ENCODE results near the gene PYDC1.
"Not testable (repeated sequence)": the region's sequence is repeated elsewhere in the genome, so short reads cannot be mapped to it uniquely, and the experiment has no call there.

Gene PYDC1

GRCh38 chr16:31216422-31217135, at the start of gene PYDC1:
Gene PYDC1, minus strand, starts transcription at chr16:31217135. Its CDS starts 107 bp downstream, at chr16:31217028.
- no peak for DNase-seq

GRCh38 chr16:31265329-31266245, 48.7 kb upstream of the PYDC1 start:
- DNase-seq = no peak

- no peak for DNase-seq
These were observed 45.1 kb upstream of the PYDC1 start for GRCh38 chr16:31262084-31262483.

- no peak for DNase-seq
These were observed 43.4 kb upstream of the PYDC1 start for GRCh38 chr16:31260136-31260931.

- DNase-seq = no peak
These were observed 41.4 kb upstream of the PYDC1 start for GRCh38 chr16:31258366-31258765.

GRCh38 chr16:31256466-31256865, 39.5 kb upstream of the PYDC1 start:
- no peak for DNase-seq

- no peak for DNase-seq
These were observed 36.7 kb upstream of the PYDC1 start for GRCh38 chr16:31253642-31254045.

- no peak for DNase-seq
These were observed 34.5 kb upstream of the PYDC1 start for GRCh38 chr16:31251435-31251834.

- DNase-seq = no peak
These were observed 33.9 kb upstream of the PYDC1 start for GRCh38 chr16:31250782-31251384.

GRCh38 chr16:31248344-31248743, 31.4 kb upstream of the PYDC1 start:
- no peak for DNase-seq

- no peak for DNase-seq
These were observed 29.4 kb upstream of the PYDC1 start for GRCh38 chr16:31246296-31246695.

- DNase-seq = not testable (repeated sequence)
These were observed 28.7 kb upstream of the PYDC1 start for GRCh38 chr16:31245598-31245997.

GRCh38 chr16:31243734-31244670, 27.1 kb upstream of the PYDC1 start:
- no peak for DNase-seq

GRCh38 chr16:31242206-31242605, 25.3 kb upstream of the PYDC1 start:
- no peak for DNase-seq

- no peak for DNase-seq
These were observed 21.1 kb upstream of the PYDC1 start for GRCh38 chr16:31238041-31238440.

- no peak for DNase-seq
These were observed 12.6 kb upstream of the PYDC1 start for GRCh38 chr16:31229501-31229900.

GRCh38 chr16:31228206-31228605, 11.3 kb upstream of the PYDC1 start:
- DNase-seq = no peak

GRCh38 chr16:31225193-31225592, 8.3 kb upstream of the PYDC1 start:
- no peak for DNase-seq

- DNase-seq = no peak
These were observed 7.4 kb upstream of the PYDC1 start for GRCh38 chr16:31224092-31224955.

GRCh38 chr16:31223044-31223443, 6.1 kb upstream of the PYDC1 start:
- no peak for DNase-seq

All from NCI-H187 (cell line).